Activated CD4-positive, alpha-beta T cell treated with anti-CD3 and anti-CD28 coated beads, Interleukin-2, amount 50 U/mL, for 48 hours (primary cell): Measurements from ENCODE around the gene PACS2.

Source experiments
- DNase-seq, 2 experiments: peaks; one replicate each; pipeline ENCODE4 v3.0.0-alpha.2; 2020

The PACS2 gene

GRCh38 chr14:105412771-105413543 lies 98.4 kb downstream of the PACS2 start:
- no peak for DNase-seq

GRCh38 chr14:105413544-105413886 lies 99.0 kb downstream of the PACS2 start:
- no peak for DNase-seq

- DNase-seq: peak; percentile 66 to 70
Observed at GRCh38 chr14:105414456-105415371, 100.2 kb downstream of the PACS2 start.

- DNase-seq: no peak
Observed at GRCh38 chr14:105415481-105416428, 101.2 kb downstream of the PACS2 start.

GRCh38 chr14:105416671-105417070 lies 102.1 kb downstream of the PACS2 start:
- no peak for DNase-seq

GRCh38 chr14:105417690-105418121 lies 103.2 kb downstream of the PACS2 start:
- no peak for DNase-seq

- no peak for DNase-seq
Observed at GRCh38 chr14:105418269-105419194, 104.0 kb downstream of the PACS2 start.

GRCh38 chr14:105419195-105420091 lies 104.9 kb downstream of the PACS2 start, which contains the start of gene MTA1:
Gene MTA1 (plus strand): TSS chr14:105419827. CDS start chr14:105420036, 209 bp downstream.
- DNase-seq: peak; percentile 42 to 53

GRCh38 chr14:105420101-105420973 lies 105.8 kb downstream of the PACS2 start:
- DNase-seq: no peak

GRCh38 chr14:105420974-105421674 lies 106.6 kb downstream of the PACS2 start:
- no peak for DNase-seq

GRCh38 chr14:105421723-105422615 lies 107.4 kb downstream of the PACS2 start:
- DNase-seq: no peak

GRCh38 chr14:105422695-105423487 lies 108.3 kb downstream of the PACS2 start:
- no peak for DNase-seq

- no peak for DNase-seq
Observed at GRCh38 chr14:105423488-105424195, 109.1 kb downstream of the PACS2 start.

GRCh38 chr14:105424861-105425260 lies 110.3 kb downstream of the PACS2 start:
- no peak for DNase-seq

- no peak for DNase-seq
Observed at GRCh38 chr14:105425823-105426247, 111.3 kb downstream of the PACS2 start.
